Immature natural killer cell (primary cell): ENCODE results near the gene KRT9. TPM values are rescaled to one million over a fixed set of nuclear protein-coding genes. Genes with fewer than 3 reads are reported as not detected.
A peak's percentile ranks its signal among the peaks of the same experiment; 100 is the strongest.
"Not testable (repeated sequence)": the region's sequence is repeated elsewhere in the genome, so short reads cannot be mapped to it uniquely, and the experiment has no call there.

Experiments used
- DNase-seq, 3 donors: peaks; one replicate each; pipeline ENCODE4 v3.0.0; 2022; ENCODE audit warnings: mixed read lengths in 1 of 3
- H3K27ac Mint-ChIP-seq, 6 donors: one replicate each; pipeline ENCODE4 v1.8.0; 2020; ENCODE audit warnings: mixed read lengths in 6 of 6, mild to moderate bottlenecking in 5 of 6, inconsistent platforms in 4 of 6, moderate library complexity in 3 of 6
- H3K27me3 Mint-ChIP-seq, 3 donors: one replicate each; pipeline ENCODE4 v1.8.0; 2020 to 2021; ENCODE audit warnings: low read depth in 3 of 3, mild to moderate bottlenecking in 3 of 3, mixed read lengths in 3 of 3, moderate library complexity in 3 of 3, inconsistent platforms in 1 of 3
- H3K36me3 Mint-ChIP-seq, 3 donors: one replicate each; pipeline ENCODE4 v1.8.0; 2020; ENCODE audit warnings: mixed read lengths in 3 of 3, inconsistent platforms in 2 of 3, mild to moderate bottlenecking in 2 of 3
- H3K4me1 Mint-ChIP-seq, 2 donors: one replicate each; pipeline ENCODE4 v1.8.0; 2020; ENCODE audit warnings: inconsistent platforms in 2 of 2, mild to moderate bottlenecking in 2 of 2, mixed read lengths in 2 of 2, moderate library complexity in 1 of 2
- H3K4me3 Mint-ChIP-seq, 5 donors: one replicate each; pipeline ENCODE4 v1.8.0; 2020; ENCODE audit warnings: mild to moderate bottlenecking in 5 of 5, mixed read lengths in 5 of 5, inconsistent platforms in 3 of 5, moderate library complexity in 3 of 5
- H3K9me3 Mint-ChIP-seq, 6 donors: one replicate each; pipeline ENCODE4 v1.8.0; 2020; ENCODE audit warnings: mild to moderate bottlenecking in 6 of 6, mixed read lengths in 6 of 6, inconsistent platforms in 4 of 6, moderate library complexity in 3 of 6
- polyA plus RNA-seq, 3 donors: library from polyadenylated mRNA; unstranded; fragments of 300-500 nt; fragmentation: Illumina TruSeq; gene quantifications; one replicate each; pipeline ENCODE4 v1.2.3, GENCODE V29; 2021

Gene KRT9
- polyA plus RNA-seq, 3 donors from 2014 or later: not detected

DNA sequence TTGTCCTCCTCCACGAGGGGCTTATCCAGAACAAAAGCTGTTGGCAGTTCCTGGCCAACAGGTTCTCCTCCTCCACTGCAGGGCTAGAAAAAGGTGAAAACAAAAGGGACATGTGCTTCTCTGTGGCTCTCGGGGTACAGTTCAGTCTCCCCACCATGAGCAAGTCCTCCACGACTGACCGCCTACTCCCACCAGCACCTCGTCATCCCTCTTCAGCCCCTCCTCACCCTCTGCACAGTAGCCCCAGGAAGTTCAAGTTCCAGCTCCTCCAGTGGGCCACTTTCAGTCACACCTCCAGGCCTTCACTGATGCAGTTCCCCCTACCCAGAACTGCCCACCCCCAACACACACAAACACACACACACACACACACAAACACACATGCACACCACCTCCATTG is 19.4 kb downstream of the KRT9 start:
- no peak overlapping the region for H3K4me3 Mint-ChIP-seq
- no peaks in the 10 kb centered on the region for H3K9me3 Mint-ChIP-seq
- peaks cover 15 to 19% of the 10 kb centered on the region in 2 donors for H3K4me1 Mint-ChIP-seq
- H3K27ac Mint-ChIP-seq: peak overlapping the region in 1 of 6 donors; percentile 23
- peaks cover 6 to 15% (median 11%) of the 10 kb centered on the region in 3 donors for H3K27me3 Mint-ChIP-seq
- no peak for DNase-seq
- H3K36me3 Mint-ChIP-seq: no peaks in the 10 kb centered on the region

DNA sequence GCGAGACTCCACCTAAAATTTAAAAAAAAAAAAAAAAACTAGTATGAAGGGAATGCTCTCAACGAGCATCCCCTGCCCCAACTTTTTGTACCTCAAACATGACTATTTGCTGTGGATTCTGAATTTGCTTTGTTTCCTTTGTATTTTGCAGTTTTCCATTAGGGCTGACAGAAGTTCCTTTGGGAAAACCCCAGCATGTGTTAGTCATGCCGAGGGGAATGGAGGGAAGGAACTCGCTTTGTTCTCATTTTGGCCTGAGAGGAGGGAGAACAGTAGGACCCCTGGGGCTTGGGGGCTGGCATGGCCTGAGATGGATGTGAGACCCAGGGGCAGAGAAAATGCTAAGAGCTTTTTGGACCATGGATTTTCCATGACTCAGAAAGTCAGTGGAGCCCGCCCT is 20.5 kb downstream of the KRT9 start:
- H3K4me1 Mint-ChIP-seq: peaks cover 15 to 19% of the 10 kb centered on the region in 2 donors
- H3K4me3 Mint-ChIP-seq: no peak overlapping the region
- H3K9me3 Mint-ChIP-seq: no peaks in the 10 kb centered on the region
- H3K27ac Mint-ChIP-seq: no peak overlapping the region
- DNase-seq: no peak
- H3K36me3 Mint-ChIP-seq: no peaks in the 10 kb centered on the region
- peaks cover 6 to 13% (median 9%) of the 10 kb centered on the region in 3 donors for H3K27me3 Mint-ChIP-seq

DNA sequence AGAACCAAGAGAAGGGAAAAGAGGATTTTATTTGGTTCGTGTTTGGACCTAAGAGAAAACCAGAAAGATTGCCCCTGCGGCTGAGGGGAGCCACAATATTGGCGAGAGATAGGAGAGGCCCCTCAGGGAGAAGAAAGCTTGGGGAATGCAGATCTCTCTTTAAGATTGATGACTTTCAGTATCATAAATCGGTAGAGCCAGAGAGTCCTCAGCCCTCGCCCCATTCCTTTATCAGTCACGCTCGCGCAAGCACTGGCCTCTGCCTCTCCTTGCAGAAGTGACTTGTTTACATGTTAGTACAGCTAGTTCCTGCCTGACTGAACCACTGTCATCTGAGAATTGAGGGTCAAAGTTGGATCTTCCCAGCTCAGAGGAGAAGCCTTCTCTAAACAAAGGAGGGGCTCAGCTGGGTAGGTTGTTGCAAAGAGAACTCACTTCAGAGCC is 22.2 kb downstream of the KRT9 start:
- Mint-ChIP-seq H3K4me3 (peak overlapping the region in 2 of 5 donors; percentile 67 to 71), H3K4me1 (peaks cover 15 to 19% of the 10 kb centered on the region in 2 donors), H3K9me3 (no peaks in the 10 kb centered on the region), H3K27me3 (peaks cover 6 to 11% (median 7%) of the 10 kb centered on the region in 3 donors), H3K27ac (peak overlapping the region in 4 of 6 donors; percentile 74 to 81 (median 80)), H3K36me3 (no peaks in the 10 kb centered on the region)
- DNase-seq: no peak

DNA sequence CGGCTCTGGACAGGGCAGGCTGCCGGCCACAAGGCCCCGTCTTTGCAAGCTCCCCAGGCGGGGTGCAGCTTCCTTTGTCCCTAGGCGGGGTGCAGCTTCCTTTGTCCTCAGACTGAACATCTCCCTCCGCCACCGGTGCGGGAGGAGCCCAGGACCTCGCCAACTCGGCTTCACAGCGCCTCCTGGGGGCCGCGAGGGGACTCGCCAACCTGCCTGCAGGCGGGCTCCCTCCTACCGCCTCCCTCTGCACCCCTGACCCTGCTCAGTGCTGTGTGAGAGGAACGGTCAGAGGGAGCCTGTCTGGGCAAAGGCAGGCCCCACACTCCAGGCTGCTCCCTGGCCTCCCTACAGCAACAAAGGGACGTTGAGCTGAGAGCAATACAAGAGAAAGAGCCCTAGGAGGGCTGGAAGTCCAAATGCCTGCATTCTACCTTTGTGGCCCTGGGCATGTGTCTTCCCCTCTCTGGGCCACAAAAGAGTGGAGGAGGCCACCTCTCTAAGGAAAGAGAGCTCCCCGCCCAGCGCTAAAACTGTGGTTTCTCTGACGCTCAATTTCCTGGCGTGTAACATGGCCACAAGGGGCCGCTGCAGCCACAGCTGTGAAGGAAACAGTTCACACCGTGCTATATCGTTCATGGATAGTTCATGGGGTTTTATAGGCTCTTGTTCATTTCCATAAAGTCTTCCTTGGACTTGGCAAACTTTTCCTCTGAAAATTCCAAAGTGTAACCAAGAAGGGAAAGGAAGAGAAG is 22.8 kb downstream of the KRT9 start:
- Mint-ChIP-seq H3K4me3 (peak overlapping the region; percentile 58 to 71 (median 67)), H3K36me3 (no peaks in the 10 kb centered on the region)

DNA sequence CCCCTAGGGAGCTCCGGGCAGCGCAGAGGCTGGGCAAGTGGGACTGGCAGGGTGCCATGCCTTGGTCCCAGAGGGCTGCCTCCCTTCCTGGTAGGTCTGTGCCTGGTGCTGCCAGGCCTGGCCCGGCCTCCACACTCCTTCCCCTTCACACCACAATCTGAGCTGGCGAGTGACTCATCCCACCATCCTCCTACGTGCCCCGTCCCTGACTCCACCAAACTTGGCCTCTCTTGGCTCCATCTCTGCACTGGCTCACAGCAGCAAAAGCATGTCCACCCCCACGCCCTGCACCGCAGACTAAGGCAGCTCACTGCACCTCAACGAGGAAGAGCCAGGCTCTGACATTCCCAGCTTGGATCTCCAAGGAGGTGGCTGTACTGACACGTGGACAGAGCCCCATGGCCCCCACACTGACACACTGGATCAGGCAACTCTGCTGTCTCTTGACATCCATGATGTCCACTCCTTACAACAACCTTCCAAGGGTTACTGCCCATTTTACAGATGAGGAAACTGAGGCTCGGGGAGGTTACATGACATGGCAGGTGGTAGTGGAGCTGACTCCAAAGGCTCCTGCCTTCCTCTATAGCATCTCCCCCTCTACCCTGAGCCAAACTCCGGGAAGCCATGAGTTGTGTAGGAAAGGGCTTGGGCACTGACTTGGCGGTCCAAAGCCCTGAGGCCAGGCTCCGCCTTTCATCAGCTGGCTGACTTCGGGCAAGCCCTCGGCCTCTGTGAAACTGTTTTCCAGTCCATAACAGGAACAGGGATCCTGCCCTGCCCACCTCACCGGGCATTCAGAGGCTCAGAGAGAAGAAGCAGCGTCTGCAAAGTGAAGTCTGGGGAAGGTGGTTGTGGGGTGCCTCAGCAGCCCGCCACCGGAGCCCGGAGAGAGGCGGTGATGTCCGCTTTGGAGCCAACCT is 23.7 kb downstream of the KRT9 start:
- Mint-ChIP-seq H3K36me3 (no peaks in the 10 kb centered on the region), H3K4me3 (peak overlapping the region in 4 of 5 donors; percentile 45 to 71 (median 57)), H3K9me3 (no peaks in the 10 kb centered on the region), H3K27ac (no peak overlapping the region), H3K27me3 (peaks cover 5 to 8% (median 5%) of the 10 kb centered on the region in 3 donors), H3K4me1 (peaks cover 15 to 19% of the 10 kb centered on the region in 2 donors)
- no peak for DNase-seq

More for the DNA sequence above, 22.8 kb downstream of the KRT9 start:
- Mint-ChIP-seq H3K27ac (peak overlapping the region in 4 of 6 donors; percentile 74 to 81 (median 80)), H3K9me3 (no peaks in the 10 kb centered on the region), H3K4me1 (peaks cover 15 to 19% of the 10 kb centered on the region in 2 donors), H3K27me3 (peaks cover 5 to 11% (median 6%) of the 10 kb centered on the region in 3 donors)
- DNase-seq: peak; percentile 75 to 81 (median 78)

DNA sequence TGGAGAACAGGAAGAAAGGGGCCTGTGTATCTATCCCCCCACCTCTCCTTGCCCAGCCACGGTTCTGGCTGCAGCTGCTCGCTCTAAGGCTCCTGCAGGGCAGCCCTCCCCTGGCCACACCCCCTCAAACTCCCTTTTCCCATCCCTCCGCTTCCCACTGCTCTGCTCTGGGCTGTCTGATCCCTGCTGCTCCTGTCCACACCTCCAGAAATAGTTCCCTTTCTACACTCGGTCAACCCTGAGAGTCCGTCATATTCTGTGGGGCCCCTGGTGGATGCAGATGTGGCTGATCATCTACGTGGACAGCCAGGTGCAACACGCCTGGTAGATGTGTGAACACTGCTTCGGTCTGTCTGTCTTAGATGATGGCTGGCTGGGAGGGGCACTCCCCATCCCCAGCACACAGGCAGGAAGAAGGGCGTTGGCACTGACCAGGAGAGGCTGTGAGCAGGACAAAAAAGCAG is 24.4 kb downstream of the KRT9 start:
- Mint-ChIP-seq H3K27ac (no peak overlapping the region), H3K36me3 (no peaks in the 10 kb centered on the region), H3K4me3 (no peak overlapping the region), H3K27me3 (peaks cover 2 to 6% (median 2%) of the 10 kb centered on the region in 3 donors), H3K9me3 (no peaks in the 10 kb centered on the region), H3K4me1 (peaks cover 15 to 19% of the 10 kb centered on the region in 2 donors)
- no peak for DNase-seq

DNA sequence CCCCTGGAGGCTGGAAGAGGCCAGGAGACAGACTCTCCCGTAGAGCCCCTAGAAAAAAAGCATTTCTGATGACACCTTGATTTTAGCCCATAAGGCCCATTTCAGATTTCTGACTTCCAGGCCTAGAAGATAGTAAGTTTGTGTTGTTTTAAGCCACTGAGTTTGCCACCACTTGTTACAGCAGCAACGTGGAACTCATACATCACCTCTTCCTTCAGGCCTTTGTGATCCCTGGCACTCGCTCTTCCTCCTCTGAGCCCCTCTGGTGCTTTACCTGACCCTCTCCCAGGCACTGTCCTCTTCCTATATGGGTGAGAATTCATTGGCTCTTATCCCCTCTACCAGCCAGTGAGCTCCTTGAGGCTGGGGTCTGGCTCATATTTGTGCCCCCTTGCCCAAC is 25.0 kb downstream of the KRT9 start:
- no peak overlapping the region for H3K4me3 Mint-ChIP-seq
- H3K4me1 Mint-ChIP-seq: peaks cover 15 to 19% of the 10 kb centered on the region in 2 donors
- no peaks in the 10 kb centered on the region for H3K9me3 Mint-ChIP-seq
- H3K36me3 Mint-ChIP-seq: no peaks in the 10 kb centered on the region
- no peak overlapping the region for H3K27ac Mint-ChIP-seq
- peaks cover 2 to 6% (median 2%) of the 10 kb centered on the region in 3 donors for H3K27me3 Mint-ChIP-seq
- no peak for DNase-seq

DNA sequence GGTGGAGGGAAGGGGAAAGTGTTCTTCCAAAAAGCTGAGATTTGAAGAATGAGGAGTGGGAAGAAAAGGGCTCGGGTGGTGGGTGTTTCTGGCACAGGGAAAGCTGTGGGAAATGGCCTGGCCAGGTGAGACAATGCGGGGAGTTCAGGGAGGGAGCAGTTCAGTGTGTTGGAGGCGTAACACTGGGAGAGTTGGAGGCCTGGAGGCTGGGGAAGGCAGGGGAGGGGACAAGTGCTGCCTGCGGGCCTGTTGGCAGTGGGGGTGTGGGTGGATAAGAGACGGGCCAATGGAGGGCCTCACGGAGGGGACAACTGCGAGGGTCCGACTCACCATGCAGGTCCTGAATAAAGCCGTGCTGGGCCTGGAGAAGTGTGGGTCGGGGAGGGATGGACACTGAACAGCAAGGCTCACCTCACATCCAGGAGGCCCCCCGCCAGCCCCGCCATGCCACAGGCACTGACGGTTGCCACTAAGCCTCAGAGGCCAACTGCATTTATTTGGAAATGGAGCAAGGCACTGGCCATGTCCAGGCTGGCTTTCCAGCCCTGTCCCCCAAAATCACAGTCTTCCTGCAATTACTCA is 25.9 kb downstream of the KRT9 start:
- Mint-ChIP-seq H3K4me3 (no peak overlapping the region), H3K27ac (no peak overlapping the region), H3K27me3 (peaks cover 2 to 6% (median 2%) of the 10 kb centered on the region in 3 donors), H3K4me1 (peaks cover 15 to 19% of the 10 kb centered on the region in 2 donors), H3K9me3 (no peaks in the 10 kb centered on the region), H3K36me3 (no peaks in the 10 kb centered on the region)
- DNase-seq: no peak

DNA sequence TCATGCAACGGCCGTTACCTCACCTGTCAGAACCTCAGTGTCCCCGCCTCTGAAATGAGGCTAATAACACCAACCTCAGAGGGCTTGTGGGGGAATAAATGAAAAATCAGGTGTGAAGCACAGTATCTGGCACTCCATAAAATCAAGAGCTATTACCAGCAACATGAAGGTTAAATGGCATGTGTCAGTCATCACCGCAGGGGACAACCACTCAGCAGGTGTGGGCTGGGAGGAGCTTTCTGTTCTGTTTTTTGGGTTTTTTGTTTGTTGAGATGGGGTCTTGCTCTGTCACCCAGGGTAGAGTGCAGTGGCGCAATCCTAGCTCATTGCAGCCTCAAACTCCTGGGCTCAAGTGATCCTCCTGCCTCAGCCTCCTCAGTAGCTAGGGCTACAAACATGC is 26.9 kb downstream of the KRT9 start:
- DNase-seq: no peak
- no peaks in the 10 kb centered on the region for H3K9me3 Mint-ChIP-seq
- H3K27ac Mint-ChIP-seq: no peak overlapping the region
- peaks cover 15 to 19% of the 10 kb centered on the region in 2 donors for H3K4me1 Mint-ChIP-seq
- no peaks in the 10 kb centered on the region for H3K36me3 Mint-ChIP-seq
- H3K4me3 Mint-ChIP-seq: no peak overlapping the region
- H3K27me3 Mint-ChIP-seq: peaks cover 2 to 6% (median 2%) of the 10 kb centered on the region in 3 donors

DNA sequence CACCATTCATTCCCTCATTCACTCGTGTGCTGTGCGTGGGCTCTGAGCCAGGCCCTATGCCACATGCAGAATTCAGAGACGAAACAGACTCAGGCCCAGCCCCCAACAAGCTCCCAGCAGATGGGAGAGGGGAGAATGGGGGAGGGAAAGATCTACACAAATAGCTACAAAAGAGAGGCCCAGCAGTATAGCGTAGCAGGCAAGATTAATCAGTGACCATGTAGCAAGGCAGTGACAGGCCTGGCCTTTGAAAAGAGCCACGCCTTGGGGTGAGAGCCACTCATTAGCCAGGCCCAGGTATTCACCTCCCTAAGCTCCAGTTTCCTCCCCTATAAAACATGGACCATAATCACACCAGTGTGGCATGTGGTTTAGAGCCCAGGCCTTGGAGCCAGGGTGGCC is 27.4 kb downstream of the KRT9 start:
- Mint-ChIP-seq H3K4me1 (peaks cover 14 to 17% of the 10 kb centered on the region in 2 donors), H3K4me3 (no peak overlapping the region), H3K27me3 (peaks cover 2 to 5% (median 2%) of the 10 kb centered on the region in 3 donors), H3K9me3 (no peaks in the 10 kb centered on the region), H3K36me3 (no peaks in the 10 kb centered on the region), H3K27ac (no peak overlapping the region)
- no peak for DNase-seq

DNA sequence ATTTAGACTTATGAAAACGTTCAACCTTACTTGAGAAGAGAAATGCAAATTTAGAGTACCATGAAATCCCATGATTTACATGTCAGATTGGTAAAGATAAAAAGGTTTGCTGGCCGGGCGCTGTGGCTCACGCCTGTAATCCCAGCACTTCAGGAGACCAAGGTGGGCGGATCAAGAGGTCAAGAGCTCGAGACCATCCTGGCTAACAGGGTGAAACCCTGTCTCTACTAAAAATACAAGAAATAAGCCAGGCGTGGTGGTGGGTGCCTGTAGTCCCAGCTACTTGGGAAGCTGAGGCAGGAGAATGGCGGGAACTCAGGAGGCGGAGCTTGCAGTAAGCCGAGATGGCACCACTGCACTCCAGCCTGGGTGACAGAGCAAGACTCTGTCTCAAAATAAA is 29.1 kb downstream of the KRT9 start:
- not testable (repeated sequence) for H3K4me3 Mint-ChIP-seq, DNase-seq, H3K9me3 Mint-ChIP-seq, H3K27me3 Mint-ChIP-seq, H3K27ac Mint-ChIP-seq, H3K4me1 Mint-ChIP-seq, H3K36me3 Mint-ChIP-seq

DNA sequence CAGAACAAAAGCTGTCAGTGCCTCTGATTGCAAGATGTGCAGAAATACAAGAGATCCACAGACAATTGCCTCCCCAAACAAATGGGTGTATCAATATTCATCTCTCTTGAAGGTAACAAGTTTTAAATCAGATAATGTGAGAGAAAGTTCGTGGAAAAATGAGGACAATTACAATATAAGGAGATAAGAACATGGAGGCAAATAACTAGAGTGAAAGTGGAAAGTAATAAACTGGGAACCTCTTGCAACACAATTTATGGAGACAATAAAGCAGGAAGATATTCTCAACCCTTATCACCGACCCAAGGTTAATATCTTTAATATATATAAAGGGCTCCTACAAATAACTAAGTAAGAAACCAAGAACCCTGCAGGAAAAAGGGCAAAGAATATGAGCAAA is 29.5 kb downstream of the KRT9 start:
- DNase-seq: no peak
- H3K4me3 Mint-ChIP-seq: no peak overlapping the region
- H3K9me3 Mint-ChIP-seq: no peaks in the 10 kb centered on the region
- H3K27me3 Mint-ChIP-seq: peaks cover 0 to 2% (median 1%) of the 10 kb centered on the region in 3 donors
- no peak overlapping the region for H3K27ac Mint-ChIP-seq
- no peaks in the 10 kb centered on the region for H3K4me1 Mint-ChIP-seq
- no peaks in the 10 kb centered on the region for H3K36me3 Mint-ChIP-seq

DNA sequence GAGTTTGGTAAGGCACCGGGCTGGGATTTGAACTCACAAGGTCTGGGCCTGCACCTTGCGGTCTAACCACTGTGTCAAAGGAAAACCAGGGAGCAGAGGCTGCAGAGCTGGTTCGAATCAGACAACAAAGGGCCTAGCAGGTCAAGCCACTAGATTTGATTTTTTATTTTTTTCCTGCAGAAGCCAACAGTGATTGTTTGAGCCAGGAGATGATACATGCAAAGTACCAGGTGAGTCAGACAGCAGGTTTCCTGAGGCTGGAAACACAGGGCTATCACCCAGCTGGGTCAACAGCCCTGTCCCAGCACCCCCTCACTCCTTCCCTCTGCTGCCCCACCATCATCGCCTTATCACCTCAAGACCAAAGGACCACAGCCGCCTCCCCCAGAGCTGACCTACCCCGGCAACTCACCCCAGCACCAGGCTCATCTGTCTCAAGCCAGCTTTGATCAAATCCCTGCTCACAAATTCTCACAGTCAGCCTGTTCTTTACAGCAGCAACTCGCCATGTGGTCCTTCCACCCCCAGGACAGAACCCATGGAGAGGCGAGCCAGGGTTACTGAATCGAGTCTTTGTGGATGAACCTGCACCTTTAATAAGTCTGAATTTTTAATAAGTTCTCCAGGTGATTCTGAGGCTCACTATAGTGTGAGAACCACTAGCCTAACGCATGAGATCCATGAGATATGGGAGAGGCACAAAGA is 30.8 kb downstream of the KRT9 start:
- no peak for DNase-seq
- H3K27ac Mint-ChIP-seq: no peak overlapping the region

More for the DNA sequence above, 30.8 kb downstream of the KRT9 start:
- peaks cover 0 to 12% (median 2%) of the 10 kb centered on the region in 3 donors for H3K27me3 Mint-ChIP-seq
- H3K9me3 Mint-ChIP-seq: no peaks in the 10 kb centered on the region
- H3K4me3 Mint-ChIP-seq: no peak overlapping the region
- no peaks in the 10 kb centered on the region for H3K36me3 Mint-ChIP-seq
- no peaks in the 10 kb centered on the region for H3K4me1 Mint-ChIP-seq
